ENCODE results near the gene SAPCD2. TPM values are rescaled to one million over a fixed set of nuclear protein-coding genes. Genes with fewer than 3 reads are reported as not detected.

The SAPCD2 gene
- total RNA-seq, 1 experiment from 2014 or later, result 41.1 TPM

DNA sequence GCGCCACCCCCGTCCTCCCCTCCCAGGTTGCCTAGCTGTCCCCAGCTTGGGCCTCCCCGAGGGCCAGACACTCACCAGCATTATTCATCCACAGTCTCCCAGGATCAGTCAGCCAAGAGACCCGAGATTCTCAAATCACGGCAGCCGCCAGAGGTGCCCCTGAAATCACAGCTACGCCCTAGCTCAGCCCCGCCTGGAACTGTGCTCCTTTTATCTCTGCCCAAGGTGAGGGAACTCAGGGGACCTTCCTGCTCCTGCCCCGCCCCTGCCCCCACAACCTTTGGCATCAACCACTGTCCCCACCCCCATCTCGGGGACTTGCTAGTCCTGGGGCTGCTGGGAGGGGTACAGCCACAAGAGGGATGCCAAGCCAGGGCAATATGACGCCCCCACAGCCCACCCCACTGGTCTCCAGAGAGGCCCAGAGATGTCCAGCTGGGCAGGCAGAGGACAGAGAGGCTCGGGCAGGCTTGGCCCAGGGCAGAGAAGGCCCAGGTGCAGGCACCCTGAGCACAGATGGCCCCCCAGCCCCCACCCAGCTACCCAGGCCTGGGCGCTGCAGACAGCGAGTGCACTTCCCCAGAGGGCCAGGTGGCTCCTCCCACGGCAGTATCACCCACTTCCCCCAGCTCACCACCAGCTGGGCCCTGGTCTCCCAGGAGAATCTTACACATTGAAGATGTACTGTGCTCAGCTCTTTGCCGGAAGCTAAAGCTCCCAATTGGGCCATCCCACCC lies 38.3 kb downstream of the SAPCD2 start, which contains the start of gene FUT7:
TSS of gene FUT7 (minus strand) at position 185 of the 737 bp plus-strand sequence. CDS start at position 88, 97 bp downstream.
- peaks cover 8% of the 10 kb centered on the region for H3K4me1 Mint-ChIP-seq (ENCODE audit: low read depth, unreplicated experiment)
- no peaks in the 10 kb centered on the region for H3K27me3 Mint-ChIP-seq (ENCODE audit: unreplicated experiment)
- CTCF ChIA-PET, result interaction anchor here (1.1 kb wide), 1 partner anchor 84 kb away, joined by 3 read pairs; no protein-coding TSS in a partner anchor
- intact Hi-C loops (cut with micrococcal nuclease; ENCODE audit: unreplicated experiment), result no loop called here
- BruUV-seq (replicated peaks), result no TSS peak
- no peaks in the 10 kb centered on the region for H3K9me3 Mint-ChIP-seq (ENCODE audit: low read depth, unreplicated experiment)
- peaks cover 21% of the 10 kb centered on the region for H3K36me3 Mint-ChIP-seq (ENCODE audit: insufficient read depth, unreplicated experiment)
- TF ChIP-seq, protein P1, sequence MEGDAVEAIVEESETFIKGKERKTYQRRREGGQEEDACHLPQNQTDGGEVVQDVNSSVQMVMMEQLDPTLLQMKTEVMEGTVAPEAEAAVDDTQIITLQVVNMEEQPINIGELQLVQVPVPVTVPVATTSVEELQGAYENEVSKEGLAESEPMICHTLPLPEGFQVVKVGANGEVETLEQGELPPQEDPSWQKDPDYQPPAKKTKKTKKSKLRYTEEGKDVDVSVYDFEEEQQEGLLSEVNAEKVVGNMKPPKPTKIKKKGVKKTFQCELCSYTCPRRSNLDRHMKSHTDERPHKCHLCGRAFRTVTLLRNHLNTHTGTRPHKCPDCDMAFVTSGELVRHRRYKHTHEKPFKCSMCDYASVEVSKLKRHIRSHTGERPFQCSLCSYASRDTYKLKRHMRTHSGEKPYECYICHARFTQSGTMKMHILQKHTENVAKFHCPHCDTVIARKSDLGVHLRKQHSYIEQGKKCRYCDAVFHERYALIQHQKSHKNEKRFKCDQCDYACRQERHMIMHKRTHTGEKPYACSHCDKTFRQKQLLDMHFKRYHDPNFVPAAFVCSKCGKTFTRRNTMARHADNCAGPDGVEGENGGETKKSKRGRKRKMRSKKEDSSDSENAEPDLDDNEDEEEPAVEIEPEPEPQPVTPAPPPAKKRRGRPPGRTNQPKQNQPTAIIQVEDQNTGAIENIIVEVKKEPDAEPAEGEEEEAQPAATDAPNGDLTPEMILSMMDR (IDR thresholded peaks at IDR 0.05; ENCODE audit: unreplicated experiment), result no peak
- no peak within 1 kb of the TSS for H3K27ac Mint-ChIP-seq (ENCODE audit: unreplicated experiment)
- DNase-seq, result no peak
- no peak within 1 kb of the TSS for H3K4me3 Mint-ChIP-seq (ENCODE audit: low read depth, unreplicated experiment)

GRCh38 chr9:137030538-137031527 lies 39.5 kb downstream of the SAPCD2 start:
- H3K9me3 Mint-ChIP-seq (ENCODE audit: low read depth, unreplicated experiment), result no peaks in the 10 kb centered on the region
- H3K27me3 Mint-ChIP-seq (ENCODE audit: unreplicated experiment), result no peaks in the 10 kb centered on the region
- TF ChIP-seq, protein P1 (IDR thresholded peaks at IDR 0.05; ENCODE audit: unreplicated experiment), result no peak
- BruUV-seq (replicated peaks), result no TSS peak
- DNase-seq, result no peak
- peaks cover 8% of the 10 kb centered on the region for H3K4me1 Mint-ChIP-seq (ENCODE audit: low read depth, unreplicated experiment)
- intact Hi-C loops (cut with micrococcal nuclease; ENCODE audit: unreplicated experiment), result no loop called here
- peaks cover 19% of the 10 kb centered on the region for H3K36me3 Mint-ChIP-seq (ENCODE audit: insufficient read depth, unreplicated experiment)
- CTCF ChIA-PET, result interaction anchor here (0.5 to 2.1 kb wide), 4 partner anchors 38 to 206 kb away, joined by 3 to 10 read pairs (median 3); partner anchors contain the start of gene PAXX
- H3K4me3 Mint-ChIP-seq (ENCODE audit: low read depth, unreplicated experiment), result no peak overlapping the region
- no peak overlapping the region for H3K27ac Mint-ChIP-seq (ENCODE audit: unreplicated experiment)

DNA sequence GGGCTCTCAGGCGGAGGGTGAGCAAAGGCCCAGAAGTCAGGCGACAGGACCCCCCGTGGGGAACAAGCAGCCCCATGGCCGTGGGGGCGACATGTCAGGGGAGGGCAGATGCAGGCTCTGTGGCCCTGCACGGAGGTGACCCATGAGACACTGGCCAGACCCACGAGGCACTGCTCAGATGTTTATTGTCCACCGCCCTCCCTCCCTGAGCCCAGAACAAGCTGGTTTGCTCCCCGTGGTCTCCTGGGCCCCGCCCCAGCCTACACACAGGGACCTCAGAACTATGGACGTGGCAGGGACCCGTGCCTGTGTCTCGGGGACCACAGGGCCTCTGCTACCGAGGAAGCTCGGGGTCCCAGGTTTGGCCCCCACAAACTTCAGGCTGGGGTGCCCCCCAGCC lies 40.4 kb downstream of the SAPCD2 start:
- Mint-ChIP-seq H3K4me3 (ENCODE audit: low read depth, unreplicated experiment) (no peak overlapping the region), H3K27ac (ENCODE audit: unreplicated experiment) (no peak overlapping the region), H3K36me3 (ENCODE audit: insufficient read depth, unreplicated experiment) (peaks cover 18% of the 10 kb centered on the region), H3K4me1 (ENCODE audit: low read depth, unreplicated experiment) (peaks cover 8% of the 10 kb centered on the region), H3K27me3 (ENCODE audit: unreplicated experiment) (no peaks in the 10 kb centered on the region), H3K9me3 (ENCODE audit: low read depth, unreplicated experiment) (no peaks in the 10 kb centered on the region)
- CTCF ChIA-PET, result interaction anchor here (0.5 to 2.1 kb wide), 13 partner anchors 12 to 239 kb away, joined by 3 to 20 read pairs (median 3); partner anchors contain the start of genes AJM1, FBXW5, NPDC1 and TMEM141
- TF ChIP-seq, protein P1 (IDR thresholded peaks at IDR 0.05; ENCODE audit: unreplicated experiment), result no peak
- intact Hi-C loops (cut with micrococcal nuclease; ENCODE audit: unreplicated experiment), result no loop called here
- BruUV-seq (replicated peaks), result no TSS peak
- no peak for DNase-seq
